Glomerular endothelial cell (primary cell): ENCODE measurements around the gene ZNF689. TPM values are rescaled to one million over a fixed set of nuclear protein-coding genes. Genes with fewer than 3 reads are reported as not detected.
"Not testable (repeated sequence)": the region's sequence is repeated elsewhere in the genome, so short reads cannot be mapped to it uniquely, and the experiment has no call there.

ENCODE experiments used
- DNase-seq: peaks from one replicate; pipeline ENCODE4 v3.0.0-alpha.2; 2011; ENCODE audit warnings: low read depth, low spot score; ENCODE audit errors: extremely low read depth
- total RNA-seq: library from RNA; depleted of rRNA; stranded (reverse); fragments of >200 nt; gene quantifications from 2 replicates; pipeline ENCODE4 v1.2.3, GENCODE V29; 2015

The ZNF689 gene
- total RNA-seq, 1 donor from 2014 or later: 9.0 TPM

DNA sequence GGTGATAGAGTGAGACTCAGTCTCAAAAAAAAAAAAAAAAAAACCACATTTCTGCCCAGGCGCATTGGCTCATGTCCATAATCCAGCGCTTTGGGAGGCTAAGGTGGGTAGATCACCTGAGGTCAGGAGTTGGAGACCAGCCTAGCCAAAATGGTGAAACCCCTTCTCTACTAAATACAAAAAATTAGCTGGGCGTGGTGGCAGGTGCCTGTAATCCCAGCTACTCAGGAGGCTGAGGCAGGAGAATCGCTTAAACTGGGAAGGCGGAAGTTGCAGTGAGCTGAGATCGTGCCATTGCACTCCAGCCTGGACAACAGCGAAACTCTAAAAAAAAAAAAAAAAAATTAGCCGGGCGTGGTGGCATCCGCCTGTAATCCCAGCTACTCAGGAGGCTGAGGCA is 26.9 kb upstream of the ZNF689 start:
- DNase-seq: not testable (repeated sequence)

DNA sequence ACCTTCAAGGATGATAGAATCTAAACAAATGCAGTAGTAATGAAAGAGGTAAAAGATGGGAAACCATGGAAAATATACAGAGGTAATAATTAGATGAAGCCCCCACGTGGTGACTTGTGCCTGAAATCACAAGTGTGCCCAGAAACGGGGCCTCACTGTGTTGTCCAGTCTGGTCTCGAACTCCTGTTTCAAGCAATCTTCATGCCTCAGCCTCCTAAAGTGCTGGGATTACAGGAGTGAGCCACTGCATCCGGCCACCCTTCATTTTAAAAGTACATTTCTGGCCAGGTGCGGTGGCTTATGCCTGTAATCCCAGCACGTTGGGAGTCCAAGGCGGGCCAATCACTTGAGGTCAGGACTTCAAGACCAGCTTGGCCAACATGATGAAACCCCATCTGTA is 26.4 kb upstream of the ZNF689 start:
- DNase-seq: no peak

DNA sequence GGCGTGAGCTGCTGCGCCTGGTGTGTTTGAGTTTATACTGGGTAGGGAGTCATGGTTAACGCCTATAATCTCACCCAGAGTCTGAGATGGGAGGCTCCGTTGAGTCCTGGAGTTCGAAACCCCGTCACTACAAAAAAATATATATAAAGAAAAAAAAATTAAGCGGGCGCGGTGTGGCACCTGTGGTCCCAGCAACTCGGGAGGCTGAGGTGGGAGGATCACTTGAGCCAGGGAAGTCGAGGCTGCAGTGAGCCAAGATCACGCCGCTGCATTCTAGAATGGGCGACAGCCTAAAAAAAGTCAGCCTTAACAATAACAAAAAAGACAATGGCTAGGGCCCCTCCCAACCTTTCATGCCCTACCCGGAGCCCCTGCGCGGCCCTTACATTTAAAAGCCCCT is 23.3 kb upstream of the ZNF689 start:
- DNase-seq: no peak

DNA sequence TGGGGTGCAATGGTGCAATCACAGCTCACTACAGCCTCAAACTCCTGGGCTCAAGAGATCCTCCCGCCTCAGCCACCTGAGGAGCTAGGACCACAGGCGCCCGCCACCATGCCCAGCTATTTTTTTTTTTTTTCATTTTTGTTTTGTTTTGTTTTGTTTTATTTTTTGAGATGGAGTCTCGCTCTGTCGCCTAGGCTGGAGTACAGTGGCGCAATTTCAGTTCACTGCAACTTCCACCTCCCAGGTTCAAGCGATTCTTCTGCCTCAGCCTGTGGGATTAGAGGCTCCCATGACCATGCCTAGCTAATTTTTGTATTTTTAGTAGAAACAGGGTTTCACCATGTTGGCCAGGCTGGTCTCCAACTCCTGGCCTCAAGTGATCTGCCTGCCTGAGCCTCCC is 22.3 kb upstream of the ZNF689 start:
- DNase-seq: not testable (repeated sequence)

DNA sequence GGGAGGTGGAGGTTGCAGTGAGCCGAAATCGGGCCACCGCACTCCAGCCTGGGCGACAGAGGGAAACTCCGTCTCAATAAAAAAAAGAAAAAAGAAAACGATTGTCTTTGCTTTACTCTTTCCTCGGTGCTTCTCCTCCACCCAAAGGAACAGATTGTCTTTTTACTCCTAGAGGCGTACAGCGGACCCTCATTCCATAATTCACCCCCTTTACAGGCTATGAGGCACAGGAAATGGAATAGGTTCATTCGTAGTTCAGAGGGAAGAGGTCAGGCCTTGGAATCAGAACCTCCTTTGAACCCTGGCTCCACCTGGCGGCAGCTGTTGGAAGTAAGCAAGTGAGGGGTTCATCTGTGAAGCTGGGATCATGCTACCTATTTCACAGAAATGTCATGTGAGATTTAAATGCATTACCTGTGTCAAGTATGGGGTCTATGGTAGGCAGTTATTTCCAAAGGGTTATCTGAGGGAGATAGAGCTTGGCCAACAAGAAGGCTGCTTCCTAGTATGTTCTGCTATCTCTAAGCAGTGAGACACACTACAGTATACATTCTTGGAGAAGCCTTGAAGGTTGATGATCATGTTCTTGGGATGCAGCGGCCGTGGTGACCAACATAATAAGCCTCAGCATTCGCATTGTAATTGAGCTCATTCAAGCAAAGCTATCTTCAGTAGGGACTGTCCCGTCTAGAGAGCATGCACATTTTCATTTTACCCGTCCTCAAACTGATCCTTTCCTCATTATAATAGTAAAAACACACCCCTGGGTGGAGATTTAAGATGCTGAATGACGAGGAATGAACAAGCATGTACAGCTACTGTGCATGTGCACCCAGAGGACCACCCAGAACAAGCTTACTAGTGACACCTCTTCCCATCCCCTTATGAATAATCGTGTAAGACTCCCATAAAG is 18.7 kb upstream of the ZNF689 start:
- no peak for DNase-seq

DNA sequence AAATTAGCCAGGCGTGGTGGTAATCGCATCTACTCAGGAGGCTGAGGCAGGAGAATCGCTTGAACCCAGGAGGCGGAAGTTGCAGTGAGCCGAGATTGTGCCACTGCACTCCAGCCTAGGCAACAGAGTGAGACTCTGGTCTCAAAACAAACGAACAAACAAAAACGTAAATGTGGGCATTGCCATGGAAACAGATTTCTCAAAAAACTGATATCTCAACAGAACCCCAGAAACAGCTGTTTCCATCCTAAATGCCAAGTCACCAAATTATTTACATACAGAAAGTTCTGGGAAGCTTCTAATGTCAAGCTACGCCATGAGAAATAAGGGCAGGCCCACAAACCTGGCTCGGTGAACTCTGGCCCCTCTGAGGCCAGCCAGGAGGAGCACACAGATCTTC is 16.0 kb upstream of the ZNF689 start:
- no peak for DNase-seq

DNA sequence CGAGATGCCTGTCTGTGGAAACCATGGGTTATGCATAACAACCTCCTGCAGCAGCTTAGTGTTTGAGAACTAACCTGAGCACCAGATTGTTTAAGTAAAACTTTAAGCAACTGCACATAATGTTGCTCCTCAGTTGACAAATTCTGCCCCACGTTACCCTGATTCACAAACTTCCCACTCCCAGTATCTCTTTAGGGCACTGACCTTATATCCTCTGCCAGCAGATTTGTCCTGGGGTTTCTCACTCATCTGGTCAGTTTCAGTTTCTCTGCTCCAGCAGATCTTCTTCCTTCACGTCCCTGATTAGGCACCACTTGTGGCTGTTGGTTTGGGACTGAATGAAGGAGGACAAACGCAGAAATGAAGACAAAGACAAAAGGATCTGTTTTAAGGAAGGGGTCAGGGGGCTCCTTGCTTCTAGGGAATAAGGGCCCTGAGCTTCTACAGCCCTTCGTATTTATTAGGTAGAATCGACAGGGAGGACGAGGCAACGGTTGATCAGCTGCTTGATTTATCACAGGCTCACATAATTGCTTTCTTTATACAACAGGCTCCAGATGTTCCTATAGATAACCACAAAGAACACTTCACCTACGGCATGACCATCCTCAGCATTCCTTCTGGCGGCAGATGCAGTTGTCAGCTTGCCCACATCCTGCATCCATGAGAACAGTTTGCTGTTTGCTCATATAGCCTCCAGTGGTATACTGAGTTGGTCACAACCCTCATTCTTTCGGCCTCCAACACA is 13.5 kb upstream of the ZNF689 start:
- DNase-seq: no peak

DNA sequence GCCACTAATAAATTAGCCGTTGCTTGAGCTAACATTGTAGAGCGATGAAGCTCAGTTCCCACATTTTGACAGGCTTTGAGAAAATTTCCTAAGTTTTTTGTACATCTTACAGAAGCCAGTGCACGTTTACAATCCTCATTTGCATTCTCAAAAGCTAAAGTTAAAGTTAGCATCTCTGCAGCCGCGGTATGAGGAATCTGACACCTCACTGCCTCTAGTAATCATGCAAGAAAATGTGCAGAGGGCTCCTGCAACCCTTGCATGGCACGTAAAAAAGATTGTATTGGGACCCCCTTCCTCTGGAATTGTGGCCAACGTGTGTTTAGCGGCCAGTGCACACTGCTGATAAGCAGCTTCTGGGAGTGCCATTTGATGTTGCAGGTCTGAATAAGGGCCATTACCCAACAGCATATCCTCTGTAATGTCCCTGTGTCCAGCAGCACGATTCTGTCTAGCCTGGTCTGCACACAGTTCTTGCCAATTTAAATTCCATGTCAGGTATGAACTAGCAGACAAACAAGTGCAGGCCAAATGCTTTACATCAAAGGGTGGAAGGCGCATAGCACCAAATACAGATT is 12.4 kb upstream of the ZNF689 start:
- no peak for DNase-seq

DNA sequence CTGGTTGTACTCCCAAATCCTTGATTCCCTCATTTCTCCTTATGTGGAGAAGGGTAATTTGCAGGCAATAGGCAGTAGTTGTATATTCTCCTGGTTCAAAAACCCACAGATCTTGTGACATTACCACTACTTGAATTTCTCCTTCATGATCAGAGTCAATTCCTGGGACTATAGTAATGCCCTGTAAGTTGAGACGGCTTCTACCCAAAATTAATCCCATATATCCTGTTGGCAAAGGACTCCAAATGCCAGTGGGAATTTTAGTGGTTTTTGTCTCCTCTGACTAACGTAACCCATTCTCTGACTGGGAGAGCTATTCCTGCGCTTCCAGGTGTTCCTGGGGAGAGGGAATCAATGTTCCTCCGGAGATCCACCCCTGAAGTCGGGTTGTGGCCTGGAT is 11.6 kb upstream of the ZNF689 start:
- DNase-seq: no peak

DNA sequence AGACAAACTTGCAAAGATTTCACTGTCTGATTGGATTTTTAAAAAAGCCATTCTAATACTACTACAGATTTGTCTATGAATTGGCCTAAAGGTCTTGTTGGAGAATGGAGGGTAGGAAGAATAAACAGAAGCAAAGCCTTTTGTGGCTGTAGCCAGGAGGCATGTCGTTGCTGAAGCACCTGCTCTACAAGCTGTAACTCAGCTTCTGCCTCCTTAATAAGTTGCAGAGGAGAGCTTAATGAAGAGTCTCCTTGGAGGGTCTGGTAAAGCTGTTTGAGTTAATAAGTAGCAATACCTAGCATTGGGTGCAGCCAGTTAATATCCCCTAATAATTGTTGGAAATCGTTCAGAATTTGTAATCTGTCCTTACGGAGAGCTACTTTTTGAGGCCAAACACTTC is 10.0 kb upstream of the ZNF689 start:
- DNase-seq: no peak

DNA sequence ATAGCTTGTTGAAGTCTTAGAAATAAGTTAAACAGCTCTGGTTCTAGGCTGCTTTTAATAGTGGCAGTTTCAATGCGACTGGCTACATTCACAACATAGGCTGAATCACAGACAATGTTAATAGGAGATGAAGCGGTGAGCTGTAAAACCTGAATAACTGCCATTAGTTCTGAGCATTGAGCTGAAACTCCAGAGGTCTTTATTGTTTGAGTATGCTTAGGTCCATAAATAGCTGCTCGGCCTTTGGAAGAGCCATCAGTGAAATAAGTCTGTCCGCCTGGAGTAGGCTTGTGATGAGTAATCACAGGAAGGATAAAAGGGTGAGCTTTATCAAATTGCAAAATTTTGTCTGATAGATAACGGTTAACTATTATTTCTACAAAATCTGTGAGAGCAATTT is 9.4 kb upstream of the ZNF689 start:
- DNase-seq: no peak

DNA sequence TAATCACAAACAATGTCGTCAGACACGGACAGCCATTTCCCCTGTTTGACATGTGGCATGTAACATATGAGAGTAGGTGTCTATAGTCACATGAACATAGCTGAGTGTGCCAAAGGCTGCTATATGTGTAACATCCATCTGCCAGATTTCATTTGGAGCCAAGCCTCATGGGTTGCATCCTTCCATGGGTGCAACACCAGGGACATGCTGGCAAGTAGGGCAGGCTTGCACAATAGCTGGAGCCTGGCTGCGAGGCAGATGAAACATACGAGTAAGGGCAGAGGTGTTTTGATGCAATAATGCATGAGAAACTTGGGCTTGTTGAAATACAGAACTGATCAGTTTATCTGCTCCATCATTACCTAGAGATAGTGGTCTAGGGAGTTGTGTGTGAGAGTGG is 9.0 kb upstream of the ZNF689 start:
- no peak for DNase-seq

DNA sequence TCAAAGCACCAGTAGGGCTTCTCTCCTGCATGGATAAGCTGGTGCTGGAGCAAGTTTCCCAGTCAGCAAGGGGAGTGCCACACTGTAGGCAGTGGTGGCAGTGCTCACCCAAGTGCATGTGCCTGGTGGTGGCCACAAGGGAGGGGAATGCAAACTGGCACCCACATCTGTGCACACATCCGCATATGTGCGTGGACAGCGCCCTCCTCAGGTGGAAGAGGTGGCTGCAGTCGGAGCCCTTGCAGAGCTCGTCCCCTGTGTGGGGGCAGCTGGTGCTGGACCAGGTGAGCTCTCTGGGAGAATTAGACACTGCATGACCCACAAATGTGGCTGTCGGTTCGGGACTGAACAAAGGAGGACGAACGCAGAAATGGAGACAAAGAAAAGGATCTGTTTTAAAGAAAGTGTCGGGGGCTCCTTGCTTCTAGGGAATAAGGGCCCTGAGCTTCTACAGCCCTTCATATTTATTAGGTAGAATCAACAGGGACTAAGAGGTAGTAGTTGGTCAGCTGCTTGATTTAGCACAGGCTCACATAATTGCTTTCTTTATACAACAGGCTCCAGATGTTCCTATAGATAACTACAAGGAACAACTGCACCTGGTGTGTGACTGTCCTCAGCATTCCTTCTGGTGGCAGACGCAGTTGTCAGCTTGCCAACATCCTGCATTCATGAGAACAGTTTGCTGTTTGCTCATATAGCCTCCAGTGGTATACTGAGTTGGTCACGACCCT is 5.3 kb upstream of the ZNF689 start:
- no peak for DNase-seq

DNA sequence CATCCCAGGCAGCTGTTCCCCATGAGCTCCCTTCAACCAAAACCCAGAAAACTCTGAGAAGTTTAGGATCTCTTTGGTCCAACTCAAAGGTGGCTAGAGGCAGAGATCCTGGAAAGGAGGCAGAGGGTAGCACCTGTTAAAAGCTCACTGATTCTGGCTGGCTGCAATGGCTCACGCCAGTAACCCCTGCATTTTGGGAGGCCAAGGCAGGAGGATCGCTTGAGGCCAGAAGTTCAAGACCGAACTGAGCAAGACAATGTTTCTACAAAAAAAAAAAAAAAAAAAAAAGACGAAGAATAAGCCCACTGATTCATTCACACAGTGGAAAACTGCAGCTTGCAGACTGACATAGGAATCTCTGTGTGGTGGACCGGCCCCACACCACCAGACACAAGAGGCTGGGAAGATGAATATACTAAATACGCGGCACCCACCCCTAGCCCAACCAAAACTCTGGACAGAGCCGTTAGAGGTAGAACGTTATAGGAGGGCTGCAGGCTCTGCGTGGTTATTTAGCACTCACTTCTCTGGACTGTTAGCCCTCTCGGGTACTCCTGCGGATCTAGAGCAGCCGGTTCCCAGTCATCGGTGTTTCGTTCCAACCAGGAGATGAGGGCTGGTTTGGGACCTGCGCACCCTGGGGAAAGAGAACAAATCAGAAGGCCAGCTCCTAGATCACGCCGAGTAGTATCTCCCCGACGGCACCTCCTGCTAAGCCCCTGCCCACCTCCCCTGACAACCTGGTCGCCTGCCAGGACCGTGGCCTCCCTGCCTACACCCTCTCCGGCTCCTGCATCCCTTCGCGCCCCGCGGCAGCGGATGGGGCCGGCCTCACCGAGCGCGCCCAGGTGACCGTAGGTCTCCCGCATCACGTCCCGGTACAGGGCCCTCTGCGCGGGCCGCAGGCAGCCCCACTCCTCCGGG is 925 bp downstream of the ZNF689 start:
- no peak for DNase-seq

DNA sequence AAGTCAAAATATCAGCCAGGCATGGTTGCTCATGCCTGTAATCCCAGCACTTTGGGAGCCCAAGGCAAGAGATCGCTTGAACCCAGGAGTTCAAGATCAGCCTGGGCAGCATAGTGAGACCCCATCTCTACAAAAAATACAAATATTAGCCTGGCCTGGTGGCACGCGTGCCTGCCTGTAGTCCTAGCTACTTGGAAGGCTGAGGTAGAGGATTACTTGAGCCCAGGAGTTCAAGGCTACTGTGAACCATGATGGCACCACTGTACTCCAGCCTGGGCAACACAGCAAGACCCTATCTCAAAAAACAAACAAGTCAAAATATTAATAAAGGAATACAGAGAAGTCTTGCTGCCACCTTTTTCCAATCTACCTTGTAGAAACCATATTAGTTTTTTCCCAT is 4.2 kb downstream of the ZNF689 start:
- no peak for DNase-seq

DNA sequence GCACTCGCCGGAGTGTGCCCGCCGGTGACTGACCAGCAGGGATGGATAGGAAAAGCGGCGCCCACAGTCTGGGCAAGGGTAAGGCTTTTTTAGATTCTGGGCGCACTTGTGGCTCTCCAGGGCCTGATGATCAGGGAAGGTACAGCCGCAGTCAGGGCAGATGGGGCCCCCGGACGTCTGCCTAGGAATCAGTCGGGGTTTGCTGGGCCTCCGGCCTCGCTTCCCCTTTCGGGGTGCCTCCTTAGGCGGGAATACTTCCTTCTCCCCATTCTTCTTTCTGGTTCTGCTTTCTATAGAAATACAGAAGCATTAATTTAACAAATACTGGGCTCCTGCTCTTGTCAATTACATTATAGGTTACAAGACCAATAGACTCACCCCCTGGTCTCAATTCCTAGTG is 5.0 kb downstream of the ZNF689 start:
- DNase-seq: no peak

DNA sequence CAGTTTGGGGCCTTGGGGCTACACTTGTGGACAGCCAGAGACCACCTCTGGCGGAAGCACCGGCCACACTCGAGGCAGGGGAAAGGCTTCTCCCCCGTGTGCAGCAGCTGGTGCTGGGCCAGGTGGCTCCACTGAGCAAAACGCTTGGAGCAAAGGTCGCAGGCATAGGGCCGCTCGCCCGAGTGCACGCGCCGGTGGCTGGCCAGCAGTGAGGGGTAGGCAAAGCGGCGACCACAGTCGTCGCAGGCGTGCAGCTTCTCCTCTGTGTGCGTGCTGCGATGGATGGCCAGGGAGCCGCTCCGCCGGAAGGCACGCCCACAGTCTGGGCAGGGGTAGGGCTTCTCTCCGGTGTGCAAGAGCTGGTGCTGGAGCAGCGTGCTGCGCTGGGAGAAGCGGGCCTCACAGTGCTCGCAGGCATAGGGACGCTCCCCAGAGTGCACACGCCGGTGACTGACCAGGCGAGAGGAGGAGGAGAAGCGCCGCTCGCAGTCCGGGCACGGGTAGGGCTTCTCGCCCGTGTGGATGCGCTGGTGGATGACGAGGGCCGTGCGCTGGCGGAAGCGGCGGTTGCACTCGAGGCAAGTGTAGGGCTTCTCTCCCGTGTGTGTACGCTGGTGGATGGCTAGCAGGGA is 5.8 kb downstream of the ZNF689 start:
- no peak for DNase-seq

DNA sequence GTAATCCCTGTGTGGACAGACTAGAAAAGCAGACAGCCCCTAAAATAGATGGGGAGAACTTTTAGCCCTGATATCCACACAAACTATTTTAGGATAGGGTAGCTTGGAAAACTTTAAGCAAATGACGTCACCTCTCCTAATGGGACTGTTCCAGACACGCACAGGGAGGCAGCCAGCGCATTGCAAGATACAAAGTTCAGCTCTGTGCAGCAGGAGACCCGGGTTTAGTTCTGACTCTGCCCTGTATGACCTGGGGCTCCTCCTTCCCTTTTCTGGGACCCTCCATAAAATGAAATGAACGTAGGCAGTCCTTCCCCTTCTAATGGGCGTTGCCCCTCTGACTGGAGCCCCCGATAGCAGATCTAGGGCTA is 6.3 kb downstream of the ZNF689 start:
- DNase-seq: no peak

DNA sequence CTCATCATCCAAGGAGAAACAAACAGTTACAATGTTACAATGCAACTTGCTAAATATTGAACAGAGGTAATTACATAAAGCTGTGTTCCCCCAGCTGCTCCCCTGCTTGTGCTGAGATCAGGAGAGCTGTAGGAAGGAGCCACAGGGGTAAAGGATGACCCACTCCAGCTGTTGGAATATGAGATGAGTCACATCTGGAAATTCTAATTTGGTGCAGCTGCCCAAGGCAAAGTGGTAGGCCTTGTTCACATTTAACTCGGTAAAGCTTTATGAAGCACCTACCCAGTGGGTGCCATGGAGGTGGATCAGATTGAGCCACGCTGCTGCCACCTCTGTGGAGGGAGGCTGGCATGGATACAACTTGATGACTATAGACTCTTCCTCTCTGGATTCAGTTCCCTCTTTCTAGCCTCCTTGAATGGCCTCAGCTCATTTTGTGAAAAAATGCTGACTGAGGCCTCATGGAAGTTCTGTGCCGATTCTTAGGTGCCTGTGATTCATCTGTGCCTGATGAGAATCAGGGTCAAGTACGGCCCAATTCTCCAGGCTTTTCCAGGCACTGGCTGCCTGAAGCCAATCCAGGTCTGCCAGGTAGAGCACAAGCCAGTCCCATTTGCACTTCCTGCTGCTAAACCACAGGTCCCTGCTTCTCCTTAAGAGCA is 7.4 kb downstream of the ZNF689 start:
- DNase-seq: no peak
